BLaER1 treated with 17β-estradiol and CSF1 and Interleukin-3, amounts not matched to agents 10 nM and 100 nM (cell line): Measurements from ENCODE around the gene C3orf20.

Experiments used
- H3K27ac ChIP-seq, 11 experiments: shearing (Covaris generic); formaldehyde crosslinking; 2 replicates each; pipeline ENCODE4 v1.8.1; 2022
- H3K27me3 ChIP-seq, 11 experiments: shearing (Covaris generic); formaldehyde crosslinking; 2 replicates each; pipeline ENCODE4 v1.8.1; 2022
- H3K36me3 ChIP-seq, 11 experiments: shearing (Covaris generic); formaldehyde crosslinking; 2 replicates each; pipeline ENCODE4 v1.8.1; 2022
- H3K4me1 ChIP-seq, 10 experiments: shearing (Covaris generic); formaldehyde crosslinking; 2 replicates each; pipeline ENCODE4 v1.8.1; 2022
- H3K4me2 ChIP-seq, 11 experiments: shearing (Covaris generic); formaldehyde crosslinking; 2 replicates each; pipeline ENCODE4 v1.8.1; 2022
- H3K4me3 ChIP-seq, 10 experiments: shearing (Covaris generic); formaldehyde crosslinking; 2 replicates each; pipeline ENCODE4 v1.8.1; 2022
- H3K9ac ChIP-seq, 11 experiments: shearing (Covaris generic); formaldehyde crosslinking; 2 replicates each; pipeline ENCODE4 v1.8.1; 2022
- H3K9me3 ChIP-seq, 11 experiments: shearing (Covaris generic); formaldehyde crosslinking; replicated peaks in 1 of 11; 2 replicates each; pipeline ENCODE4 v1.8.1; 2022
- H4K20me1 ChIP-seq, 11 experiments: shearing (Covaris generic); formaldehyde crosslinking; 2 replicates each; pipeline ENCODE4 v1.8.1; 2022
- Cebpa-rat ChIP-seq, 11 experiments: shearing (Covaris generic); IDR thresholded peaks; 2 replicates each; pipeline ENCODE4 v1.8.1; 2022

Gene C3orf20

DNA sequence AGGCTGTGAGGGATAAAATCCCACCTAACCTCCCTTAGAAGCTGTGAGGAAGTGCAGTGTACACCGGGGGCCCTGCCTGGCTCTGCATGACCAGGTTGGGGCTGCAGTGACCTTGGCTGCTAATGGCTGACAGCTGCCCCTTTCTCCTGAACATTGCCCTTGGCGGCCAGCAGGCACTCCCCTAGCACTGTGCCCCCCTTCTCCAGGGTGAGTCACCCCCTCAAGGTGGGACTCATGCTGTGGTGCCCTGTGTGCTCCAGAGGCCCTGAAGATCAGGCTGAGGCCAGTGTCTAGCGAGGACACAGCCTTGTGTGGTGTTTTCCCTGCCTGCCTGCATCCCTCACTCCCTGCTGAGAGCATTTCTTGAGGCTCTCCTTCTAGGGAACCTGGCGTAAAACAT is 122.8 kb downstream of the C3orf20 start:
- Histone ChIP-seq H3K9ac (no peak overlapping the region), H4K20me1 (no peaks in the 10 kb centered on the region), H3K4me2 (no peak overlapping the region), H3K36me3 (no peaks in the 10 kb centered on the region), H3K4me3 (no peak overlapping the region), H3K9me3 (no peaks in the 10 kb centered on the region), H3K4me1 (peaks cover 0 to 17% (median 12%) of the 10 kb centered on the region in 10 experiments; a peak in 16 of 20 replicates), H3K27me3 (no peaks in the 10 kb centered on the region; a peak in 1 of 22 replicates), H3K27ac (no peak overlapping the region)
- TF ChIP-seq Cebpa-rat (IDR thresholded peaks at IDR 0.05): no peak

DNA sequence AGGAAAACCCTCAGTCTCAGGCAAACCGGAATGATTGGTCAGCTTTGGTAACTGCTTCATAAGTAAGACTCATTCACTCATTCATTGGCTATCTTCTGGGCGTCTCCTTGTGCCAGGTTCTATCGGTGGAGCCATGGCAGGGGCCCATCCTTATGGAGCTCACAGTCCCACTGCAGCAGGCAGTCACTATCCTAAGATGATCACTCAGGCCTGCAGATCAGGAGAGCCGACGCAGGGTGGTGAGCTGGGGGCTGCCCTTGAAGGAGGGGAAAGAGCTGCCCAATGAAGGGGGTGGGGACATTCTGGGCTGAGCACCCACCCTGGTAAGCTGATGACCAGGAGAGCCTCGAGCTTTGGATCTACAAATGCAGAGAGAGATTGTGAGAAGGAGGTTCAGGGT is 123.3 kb downstream of the C3orf20 start:
- no peaks in the 10 kb centered on the region for H3K36me3 ChIP-seq
- H3K4me1 ChIP-seq: peaks cover 0 to 13% (median 8%) of the 10 kb centered on the region in 10 experiments; a peak in 17 of 20 replicates
- no peak overlapping the region for H3K27ac ChIP-seq
- no peak for TF ChIP-seq Cebpa-rat (IDR thresholded peaks at IDR 0.05)
- H3K9me3 ChIP-seq: no peaks in the 10 kb centered on the region
- H3K4me2 ChIP-seq: no peak overlapping the region
- H3K27me3 ChIP-seq: no peaks in the 10 kb centered on the region; a peak in 1 of 22 replicates
- no peak overlapping the region for H3K4me3 ChIP-seq
- H3K9ac ChIP-seq: no peak overlapping the region
- no peaks in the 10 kb centered on the region for H4K20me1 ChIP-seq

DNA sequence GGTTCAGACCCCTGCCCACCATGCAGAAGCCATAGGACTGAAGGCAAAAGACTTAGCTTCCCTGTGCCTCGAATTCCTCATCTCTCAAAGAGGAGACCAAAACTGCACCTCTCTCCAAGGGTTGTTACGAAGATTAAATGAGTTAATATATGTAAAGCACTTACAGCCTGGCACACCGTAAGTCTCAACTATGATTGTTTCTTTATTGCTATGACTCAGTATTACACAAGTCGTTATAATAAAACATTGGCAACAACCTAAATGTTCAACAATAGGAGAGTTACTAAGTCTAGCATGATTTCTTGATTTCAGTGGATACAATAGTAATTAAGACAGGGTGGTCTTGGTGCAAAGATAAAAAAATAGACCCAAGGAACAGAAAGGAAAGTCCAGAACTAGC is 124.2 kb downstream of the C3orf20 start:
- TF ChIP-seq Cebpa-rat (IDR thresholded peaks at IDR 0.05): no peak
- no peak overlapping the region for H3K4me3 ChIP-seq
- no peak overlapping the region for H3K27ac ChIP-seq
- no peak overlapping the region for H3K9ac ChIP-seq
- H3K27me3 ChIP-seq: no peaks in the 10 kb centered on the region; a peak in 1 of 22 replicates
- no peaks in the 10 kb centered on the region for H3K36me3 ChIP-seq
- no peaks in the 10 kb centered on the region for H3K9me3 ChIP-seq
- peaks cover 6 to 13% (median 9%) of the 10 kb centered on the region in 10 experiments for H3K4me1 ChIP-seq
- 0 out of 22 replicates have a peak overlapping the region, but pooled peaks of 1 of the 11 experiments have one; percentile 8 for H3K4me2 ChIP-seq
- no peaks in the 10 kb centered on the region for H4K20me1 ChIP-seq

DNA sequence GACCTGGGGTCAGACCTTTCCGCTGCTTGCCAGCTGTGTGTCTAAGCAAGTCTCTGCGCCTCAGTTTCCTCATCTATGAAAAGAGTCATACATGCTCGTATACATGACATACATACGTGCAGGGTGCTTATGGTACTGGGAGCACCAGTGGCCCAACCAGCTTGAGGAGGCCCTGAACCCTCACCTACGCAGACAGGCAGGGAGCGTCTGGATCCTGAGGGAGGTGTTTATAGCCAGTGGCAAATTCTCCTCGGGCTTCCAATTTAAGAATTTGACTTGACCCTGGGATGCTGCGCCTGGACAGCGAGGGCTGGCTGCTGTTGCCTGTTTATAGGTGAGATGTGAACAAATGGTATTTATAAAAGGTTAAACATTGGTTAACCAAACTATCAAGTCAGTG is 126.1 kb downstream of the C3orf20 start:
- H3K27me3 ChIP-seq: no peaks in the 10 kb centered on the region; a peak in 1 of 22 replicates
- H3K27ac ChIP-seq: no peak overlapping the region
- no peak for TF ChIP-seq Cebpa-rat (IDR thresholded peaks at IDR 0.05)
- no peaks in the 10 kb centered on the region for H4K20me1 ChIP-seq
- no peaks in the 10 kb centered on the region for H3K9me3 ChIP-seq
- H3K36me3 ChIP-seq: no peaks in the 10 kb centered on the region
- no peak overlapping the region for H3K4me3 ChIP-seq
- H3K9ac ChIP-seq: no peak overlapping the region
- H3K4me2 ChIP-seq: no peak overlapping the region
- peaks cover 19 to 32% (median 27%) of the 10 kb centered on the region in 10 experiments for H3K4me1 ChIP-seq

DNA sequence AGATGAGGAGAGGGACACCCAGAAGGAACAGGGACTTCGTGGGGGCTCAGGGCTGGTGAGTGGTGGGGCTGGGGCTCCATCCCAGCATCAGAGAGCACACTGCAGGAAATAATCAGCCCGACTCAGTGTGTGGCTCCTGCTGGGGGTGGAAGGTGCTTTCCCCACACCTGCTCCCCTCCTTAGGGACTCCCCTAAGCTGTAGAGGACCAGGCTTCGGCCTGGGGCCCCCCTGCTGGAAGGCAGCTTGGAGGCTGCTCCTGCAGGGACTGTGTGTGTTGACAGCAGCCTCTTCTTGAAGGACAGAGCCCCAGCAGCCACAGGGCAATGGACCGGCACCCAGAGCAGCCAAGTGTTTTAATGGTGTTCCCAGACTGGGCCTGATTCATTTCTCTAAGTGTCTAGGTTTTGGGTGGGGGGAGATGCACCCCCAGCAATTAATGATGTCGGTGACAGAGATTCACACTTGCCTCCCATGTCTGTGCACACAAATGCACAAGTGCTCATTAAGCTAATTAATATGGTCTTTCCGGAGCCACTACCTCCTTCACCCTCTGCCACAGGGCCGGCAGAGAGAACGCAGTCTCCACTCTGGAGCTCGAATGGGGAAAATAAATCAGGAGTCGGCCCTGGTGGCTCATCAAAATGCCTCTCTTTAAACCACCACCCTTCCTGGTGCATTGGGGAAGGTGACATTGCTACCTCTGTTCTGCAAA is 126.9 kb downstream of the C3orf20 start:
- Histone ChIP-seq H3K9ac (no peak overlapping the region), H3K27me3 (no peaks in the 10 kb centered on the region; a peak in 1 of 22 replicates), H3K27ac (no peak overlapping the region)

DNA sequence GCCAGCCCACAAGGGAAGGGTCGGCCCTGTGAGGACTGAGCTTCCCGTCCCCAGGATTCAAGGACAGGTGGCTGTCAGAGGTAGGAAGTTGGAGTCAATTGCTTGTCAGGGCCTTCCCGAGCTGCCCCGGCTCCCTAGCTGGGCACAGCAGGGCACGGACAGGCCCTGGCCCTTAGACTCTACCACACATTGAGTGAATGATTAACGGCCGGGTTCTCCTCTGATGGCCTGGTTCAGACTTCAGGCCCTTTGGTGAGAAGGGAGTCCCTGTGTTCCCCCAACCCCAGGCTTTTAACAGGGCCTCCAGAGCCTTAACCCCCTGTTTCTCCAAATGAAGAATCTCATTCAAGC is 127.4 kb downstream of the C3orf20 start:
- no peak overlapping the region for H3K4me3 ChIP-seq
- H4K20me1 ChIP-seq: no peaks in the 10 kb centered on the region
- no peaks in the 10 kb centered on the region; a peak in 1 of 22 replicates for H3K27me3 ChIP-seq
- peaks cover 31 to 45% (median 40%) of the 10 kb centered on the region in 10 experiments for H3K4me1 ChIP-seq
- no peak overlapping the region for H3K9ac ChIP-seq
- no peaks in the 10 kb centered on the region for H3K36me3 ChIP-seq
- H3K4me2 ChIP-seq: no peak overlapping the region
- H3K9me3 ChIP-seq: no peaks in the 10 kb centered on the region
- no peak overlapping the region for H3K27ac ChIP-seq
- no peak for TF ChIP-seq Cebpa-rat (IDR thresholded peaks at IDR 0.05)

More for the DNA sequence above, 126.9 kb downstream of the C3orf20 start:
- no peak for TF ChIP-seq Cebpa-rat (IDR thresholded peaks at IDR 0.05)
- Histone ChIP-seq H3K4me2 (no peak overlapping the region), H3K36me3 (no peaks in the 10 kb centered on the region), H4K20me1 (no peaks in the 10 kb centered on the region), H3K9me3 (no peaks in the 10 kb centered on the region), H3K4me3 (no peak overlapping the region), H3K4me1 (peaks cover 27 to 40% (median 34%) of the 10 kb centered on the region in 10 experiments)

DNA sequence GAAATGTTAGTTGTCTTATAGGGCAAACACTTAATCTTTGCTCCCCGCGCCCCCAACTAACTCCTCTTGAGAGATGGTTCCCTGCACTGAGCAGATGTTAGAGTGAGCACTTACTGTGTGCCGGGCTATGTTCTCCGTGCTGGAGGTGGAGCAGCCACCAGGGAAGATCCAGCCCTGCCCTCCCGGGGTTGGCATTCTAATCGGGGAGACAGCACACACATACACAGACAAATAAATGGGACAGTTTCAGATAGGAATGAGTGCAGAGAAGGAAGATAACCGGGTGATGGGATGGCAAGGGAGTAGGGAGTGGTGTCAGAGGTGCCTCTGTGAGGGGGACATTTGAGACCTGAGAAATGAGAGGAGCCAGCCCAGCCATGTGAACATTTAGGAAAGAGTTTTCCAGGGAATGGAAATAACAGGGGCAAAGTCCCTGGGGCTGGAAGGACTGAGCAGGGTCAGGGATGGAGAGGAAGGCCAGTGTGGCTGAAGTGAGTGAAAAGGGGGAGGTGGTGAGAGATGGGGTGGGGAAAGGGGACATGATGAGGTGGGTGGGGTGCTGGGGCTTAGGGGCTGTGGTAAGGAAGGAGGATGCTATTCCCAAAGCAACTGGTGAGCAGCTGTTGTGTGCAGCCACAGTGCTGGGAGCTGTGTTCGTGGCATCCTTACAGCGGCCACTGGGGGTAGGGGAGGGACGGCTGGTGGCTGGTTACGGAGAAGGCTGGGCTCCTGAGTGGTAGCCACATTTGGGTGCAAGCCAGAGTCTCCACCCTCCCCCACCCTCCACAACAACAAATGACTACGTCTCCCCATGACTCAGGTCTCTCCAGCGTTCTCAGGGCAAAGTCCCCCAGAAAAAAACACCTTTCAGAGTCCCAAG is 128.4 kb downstream of the C3orf20 start:
- no peak overlapping the region for H3K4me3 ChIP-seq
- peak overlapping the region in 5 of 11 experiments; percentile 33 to 64 (median 56); a peak in 6 of 22 replicates for H3K9ac ChIP-seq
- no peaks in the 10 kb centered on the region for H4K20me1 ChIP-seq
- H3K4me1 ChIP-seq: peaks cover 31 to 52% (median 45%) of the 10 kb centered on the region in 10 experiments
- no peaks in the 10 kb centered on the region for H3K36me3 ChIP-seq
- no peak for TF ChIP-seq Cebpa-rat (IDR thresholded peaks at IDR 0.05)
- no peaks in the 10 kb centered on the region for H3K27me3 ChIP-seq
- H3K9me3 ChIP-seq: no peaks in the 10 kb centered on the region
- peak overlapping the region in 8 of 11 experiments; percentile 31 to 83 (median 61); a peak in 13 of 22 replicates for H3K27ac ChIP-seq
- peak overlapping the region; percentile 70 to 92 (median 84) for H3K4me2 ChIP-seq

DNA sequence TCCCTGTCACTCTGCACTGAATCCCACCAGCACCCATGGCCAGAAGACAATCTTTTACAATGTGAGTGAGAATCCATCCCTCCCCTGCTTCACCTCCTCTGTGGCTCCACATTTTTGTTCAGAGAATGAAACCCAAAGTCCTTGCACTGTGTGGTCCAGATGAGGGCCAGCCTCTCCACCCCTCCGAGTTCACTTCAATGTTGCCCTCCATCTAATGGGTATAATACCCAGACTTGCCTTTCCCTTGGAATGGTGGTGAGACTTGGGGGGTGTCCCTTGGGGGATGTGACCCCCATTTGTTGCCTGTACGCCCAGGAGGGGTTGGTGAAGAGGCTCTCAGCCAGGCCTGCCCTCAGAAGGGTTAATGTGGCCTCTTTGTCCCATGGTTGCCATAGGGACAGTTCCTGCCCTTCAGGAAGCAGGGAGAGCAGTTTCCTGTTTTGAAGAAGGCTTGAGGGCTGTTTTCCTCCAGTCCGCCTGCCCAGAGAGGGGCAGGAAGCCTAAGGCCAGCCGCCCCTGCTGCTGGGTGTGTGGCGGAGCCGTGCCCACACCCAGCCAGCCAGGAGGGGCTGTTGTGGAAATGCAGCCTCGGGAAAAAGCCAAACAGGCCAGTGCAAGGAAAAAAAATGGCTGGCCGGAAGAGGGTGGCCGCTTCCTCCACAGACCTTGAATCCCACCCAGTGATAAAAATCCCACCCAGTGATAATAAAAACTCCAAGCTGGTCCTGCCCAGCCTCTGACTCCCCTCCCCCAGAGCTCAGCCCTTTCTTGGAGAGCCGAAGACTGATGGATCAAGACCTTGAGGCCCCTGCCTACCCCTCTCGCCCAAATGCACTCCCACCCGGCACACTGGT is 129.3 kb downstream of the C3orf20 start:
- Histone ChIP-seq H3K27me3 (peaks cover 0 to 3% (median under 1%) of the 10 kb centered on the region in 11 experiments; a peak in 5 of 22 replicates), H4K20me1 (no peaks in the 10 kb centered on the region), H3K4me3 (peak overlapping the region in 3 of 10 experiments; percentile 3 to 34 (median 23); a peak in 2 of 20 replicates), H3K9ac (peak overlapping the region in 6 of 11 experiments; percentile 33 to 64 (median 50); a peak in 9 of 22 replicates), H3K4me2 (peak overlapping the region; percentile 70 to 92 (median 84)), H3K36me3 (no peaks in the 10 kb centered on the region), H3K27ac (peak overlapping the region in 9 of 11 experiments; percentile 30 to 83 (median 60); a peak in 16 of 22 replicates), H3K9me3 (no peaks in the 10 kb centered on the region), H3K4me1 (peaks cover 31 to 52% (median 45%) of the 10 kb centered on the region in 10 experiments)
- TF ChIP-seq Cebpa-rat (IDR thresholded peaks at IDR 0.05): no peak
